ENCODE data around the gene POMGNT1. TPM values are rescaled to one million over a fixed set of nuclear protein-coding genes. Genes with fewer than 3 reads are reported as not detected.

POMGNT1 gene
- total and polyA plus RNA-seq, 2 of the 13 experiments (the other 11 are each of a cell fraction or from before 2014, with no cell fraction given), result 33.9 to 46.8 TPM

DNA sequence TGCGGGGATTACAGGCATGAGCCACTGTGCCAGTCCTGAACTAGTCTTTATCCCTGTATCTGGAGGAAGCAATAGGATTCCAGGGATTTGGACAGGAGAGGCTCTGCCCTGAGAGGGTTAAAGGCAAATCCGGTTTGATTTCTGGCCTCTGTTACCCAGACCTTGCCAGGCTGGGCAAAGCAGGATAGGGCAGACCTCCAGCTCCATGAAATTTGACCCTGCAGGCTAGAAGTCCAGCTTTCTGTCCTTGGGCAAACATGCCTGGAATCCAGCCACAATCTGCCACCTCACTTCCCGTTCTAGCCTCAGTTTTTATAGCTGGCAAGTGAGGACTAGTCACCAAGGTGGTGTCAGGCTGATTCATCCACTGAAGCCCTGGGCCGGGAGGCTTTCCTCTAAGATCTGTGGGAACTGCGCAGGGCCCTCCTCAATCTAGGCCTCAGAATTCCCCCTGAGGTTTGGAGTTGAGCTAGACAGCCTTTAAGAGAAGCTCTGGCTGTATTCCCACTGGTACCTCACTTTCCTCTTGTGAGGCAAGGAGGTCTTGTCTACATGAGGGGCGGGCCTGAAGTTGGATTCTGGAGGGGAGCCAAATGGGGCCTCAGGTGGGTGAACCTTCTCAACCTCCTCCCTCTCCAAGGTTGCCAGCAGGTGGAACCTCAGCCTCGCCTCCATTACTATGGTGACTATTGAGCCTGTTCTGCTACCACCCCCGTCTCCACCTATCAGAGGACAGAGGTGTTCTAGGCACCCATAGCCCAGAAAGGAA is 15.0 kb downstream of the POMGNT1 start (continued):
- TF ChIP-seq KLF15 (CRISPR knock-in tag; IDR thresholded peaks at IDR 0.05; ENCODE audit: borderline replicate concordance) (no peak), ZFP37 (CRISPR knock-in tag; IDR thresholded peaks at IDR 0.05; ENCODE audit: borderline replicate concordance) (0 out of 2 replicates have a peak, but pooled peaks have one; percentile 42), ZFP41 (CRISPR knock-in tag; IDR thresholded peaks at IDR 0.05; ENCODE audit: borderline replicate concordance) (no peak), XRCC5 (optimal IDR thresholded peaks at IDR 0.05; ENCODE audit: low read length) (peak; percentile 49), AHDC1 (CRISPR knock-in tag; IDR thresholded peaks at IDR 0.05; ENCODE audit: borderline replicate concordance) (no peak; the same call in 1 of the 2 replicates), FOSL2 (CRISPR knock-in tag; IDR thresholded peaks at IDR 0.05) (peak; percentile 81), ZNF660 (CRISPR knock-in tag; IDR thresholded peaks at IDR 0.05; ENCODE audit: borderline replicate concordance, low read depth) (no peak), ZNF446 (CRISPR knock-in tag; IDR thresholded peaks at IDR 0.05) (no peak), RXRB (CRISPR knock-in tag; IDR thresholded peaks at IDR 0.05; ENCODE audit: borderline replicate concordance) (no peak), POLR2A (IDR thresholded peaks at IDR 0.05; ENCODE audit: insufficient read depth in 1 of 2, low read depth in 2 of 2, low read length in 2 of 2) (peak; percentile 29 to 32; a peak in 1 of 4 replicates), HNF1B (CRISPR knock-in tag; IDR thresholded peaks at IDR 0.05) (peak; percentile 31; the same call in 1 of the 2 replicates), ZNF790 (CRISPR knock-in tag; IDR thresholded peaks at IDR 0.05; ENCODE audit: borderline replicate concordance) (no peak), ZNF549 (CRISPR knock-in tag; IDR thresholded peaks at IDR 0.05) (no peak), ZSCAN22 (CRISPR knock-in tag; IDR thresholded peaks at IDR 0.05) (no peak)
- TF ChIP-seq, protein P1, sequence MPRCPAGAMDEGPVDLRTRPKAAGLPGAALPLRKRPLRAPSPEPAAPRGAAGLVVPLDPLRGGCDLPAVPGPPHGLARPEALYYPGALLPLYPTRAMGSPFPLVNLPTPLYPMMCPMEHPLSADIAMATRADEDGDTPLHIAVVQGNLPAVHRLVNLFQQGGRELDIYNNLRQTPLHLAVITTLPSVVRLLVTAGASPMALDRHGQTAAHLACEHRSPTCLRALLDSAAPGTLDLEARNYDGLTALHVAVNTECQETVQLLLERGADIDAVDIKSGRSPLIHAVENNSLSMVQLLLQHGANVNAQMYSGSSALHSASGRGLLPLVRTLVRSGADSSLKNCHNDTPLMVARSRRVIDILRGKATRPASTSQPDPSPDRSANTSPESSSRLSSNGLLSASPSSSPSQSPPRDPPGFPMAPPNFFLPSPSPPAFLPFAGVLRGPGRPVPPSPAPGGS (CRISPR knock-in tag; IDR thresholded peaks at IDR 0.05), result 0 out of 2 replicates have a peak, but pooled peaks have one; percentile 64
- TF ChIP-seq, protein P2, sequence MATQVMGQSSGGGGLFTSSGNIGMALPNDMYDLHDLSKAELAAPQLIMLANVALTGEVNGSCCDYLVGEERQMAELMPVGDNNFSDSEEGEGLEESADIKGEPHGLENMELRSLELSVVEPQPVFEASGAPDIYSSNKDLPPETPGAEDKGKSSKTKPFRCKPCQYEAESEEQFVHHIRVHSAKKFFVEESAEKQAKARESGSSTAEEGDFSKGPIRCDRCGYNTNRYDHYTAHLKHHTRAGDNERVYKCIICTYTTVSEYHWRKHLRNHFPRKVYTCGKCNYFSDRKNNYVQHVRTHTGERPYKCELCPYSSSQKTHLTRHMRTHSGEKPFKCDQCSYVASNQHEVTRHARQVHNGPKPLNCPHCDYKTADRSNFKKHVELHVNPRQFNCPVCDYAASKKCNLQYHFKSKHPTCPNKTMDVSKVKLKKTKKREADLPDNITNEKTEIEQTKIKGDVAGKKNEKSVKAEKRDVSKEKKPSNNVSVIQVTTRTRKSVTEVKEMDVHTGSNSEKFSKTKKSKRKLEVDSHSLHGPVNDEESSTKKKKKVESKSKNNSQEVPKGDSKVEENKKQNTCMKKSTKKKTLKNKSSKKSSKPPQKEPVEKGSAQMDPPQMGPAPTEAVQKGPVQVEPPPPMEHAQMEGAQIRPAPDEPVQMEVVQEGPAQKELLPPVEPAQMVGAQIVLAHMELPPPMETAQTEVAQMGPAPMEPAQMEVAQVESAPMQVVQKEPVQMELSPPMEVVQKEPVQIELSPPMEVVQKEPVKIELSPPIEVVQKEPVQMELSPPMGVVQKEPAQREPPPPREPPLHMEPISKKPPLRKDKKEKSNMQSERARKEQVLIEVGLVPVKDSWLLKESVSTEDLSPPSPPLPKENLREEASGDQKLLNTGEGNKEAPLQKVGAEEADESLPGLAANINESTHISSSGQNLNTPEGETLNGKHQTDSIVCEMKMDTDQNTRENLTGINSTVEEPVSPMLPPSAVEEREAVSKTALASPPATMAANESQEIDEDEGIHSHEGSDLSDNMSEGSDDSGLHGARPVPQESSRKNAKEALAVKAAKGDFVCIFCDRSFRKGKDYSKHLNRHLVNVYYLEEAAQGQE (IDR thresholded peaks at IDR 0.05; ENCODE audit: borderline replicate concordance in 1 of 2, low read depth in 1 of 2, low read length in 2 of 2), result no peak

All from HepG2 (cell line).